GM18873 (cell line): ENCODE measurements around the gene C16orf89.

Source experiments
- ATAC-seq: cut with Tn5 transposase; IDR thresholded peaks from one replicate; pipeline ENCODE4 v1.9.1; 2021; ENCODE audit warnings: mild to moderate bottlenecking, moderate library complexity, moderate number of reproducible peaks; ENCODE audit not compliant: unreplicated experiment, low FRiP score

The C16orf89 gene

DNA sequence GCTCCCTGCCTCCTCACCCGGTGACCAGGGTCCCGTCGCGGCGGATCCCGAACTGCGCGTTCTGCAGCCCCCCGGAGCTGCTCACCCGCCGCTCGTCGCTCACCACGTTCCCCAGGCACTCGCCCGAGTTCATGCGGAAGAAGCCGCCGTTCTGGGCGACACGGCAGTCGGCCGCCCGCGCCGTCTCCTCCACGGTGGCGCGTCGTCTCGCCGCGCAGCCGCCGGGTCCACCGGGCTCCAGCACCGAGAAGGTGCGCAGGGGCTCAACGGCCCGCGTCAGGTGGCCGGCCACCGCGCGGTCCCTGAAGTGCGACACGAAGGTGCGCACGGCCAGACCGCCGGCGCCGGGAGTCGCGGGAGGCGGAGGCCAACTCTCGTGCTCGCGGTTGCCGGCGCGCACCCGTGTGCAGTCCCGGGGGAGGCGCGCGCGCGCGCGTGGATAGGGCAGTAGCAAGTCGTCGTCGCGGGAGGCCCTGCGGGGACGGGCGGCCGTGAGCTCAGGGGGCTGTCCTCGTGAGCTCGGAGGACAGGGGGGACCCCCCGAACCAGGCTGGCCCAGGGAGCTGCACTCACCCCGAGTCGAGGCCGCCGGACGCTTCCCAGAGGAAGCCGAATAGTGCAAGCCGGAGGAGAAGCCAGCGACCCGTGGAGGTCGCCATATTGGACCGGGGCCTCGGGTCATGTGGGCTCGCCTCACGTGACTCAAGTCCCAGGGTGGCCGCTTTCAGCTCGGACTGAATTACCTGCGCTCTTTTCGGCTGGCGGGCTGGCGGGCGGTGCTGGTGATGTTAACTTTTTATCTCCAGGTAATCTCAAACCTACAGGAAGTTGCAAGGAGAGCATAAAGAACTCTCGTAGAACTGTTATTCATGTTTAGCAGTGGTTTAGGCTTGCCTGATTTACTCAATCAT is 32.2 kb downstream of the C16orf89 start, which contains the start of gene NAGPA:
Gene NAGPA, minus strand, starts transcription at position 680 of the 911 bp plus-strand sequence. Its CDS starts 21 bp downstream, at position 659.
- peak; percentile 77 for ATAC-seq

DNA sequence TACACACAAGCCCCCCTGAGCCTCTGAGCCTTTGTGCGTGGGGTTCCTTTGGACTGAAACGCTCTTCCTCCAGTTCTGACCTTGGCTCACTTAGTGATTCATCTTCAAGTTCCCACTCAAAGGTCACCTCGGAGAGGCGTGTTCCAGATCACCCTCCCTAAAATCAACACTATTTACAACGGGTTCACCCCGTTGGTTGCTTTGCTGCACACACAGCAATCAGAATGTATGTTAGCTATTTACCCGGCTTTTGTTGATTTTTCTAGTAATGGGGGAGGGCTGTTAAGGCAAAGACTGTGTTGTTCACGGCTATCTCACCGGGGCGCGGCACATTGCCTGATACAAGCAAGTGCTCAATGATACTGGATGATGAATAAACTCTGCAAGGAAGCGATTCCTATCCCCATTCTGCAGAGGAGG is 33.0 kb downstream of the C16orf89 start:
- no peak for ATAC-seq

DNA sequence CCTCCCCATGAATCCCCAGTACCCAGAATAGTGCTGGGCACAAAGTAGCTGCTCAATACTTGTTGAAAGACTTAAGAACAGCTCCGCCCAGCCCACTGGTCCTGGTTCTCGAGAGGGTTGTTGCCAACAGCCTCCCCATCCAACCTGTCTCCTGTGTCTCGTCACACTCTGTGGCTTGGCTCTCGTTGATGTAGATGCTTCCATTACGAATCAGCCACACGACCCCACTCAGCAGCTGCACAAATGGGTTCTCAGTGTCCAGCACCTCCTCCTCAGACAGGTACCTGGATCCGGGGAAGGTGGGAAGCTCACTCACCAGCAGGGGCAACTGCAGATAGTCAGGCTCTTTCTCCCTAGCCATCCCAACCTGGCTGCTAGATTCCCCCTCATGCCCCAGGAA is 34.2 kb downstream of the C16orf89 start:
- no peak for ATAC-seq

DNA sequence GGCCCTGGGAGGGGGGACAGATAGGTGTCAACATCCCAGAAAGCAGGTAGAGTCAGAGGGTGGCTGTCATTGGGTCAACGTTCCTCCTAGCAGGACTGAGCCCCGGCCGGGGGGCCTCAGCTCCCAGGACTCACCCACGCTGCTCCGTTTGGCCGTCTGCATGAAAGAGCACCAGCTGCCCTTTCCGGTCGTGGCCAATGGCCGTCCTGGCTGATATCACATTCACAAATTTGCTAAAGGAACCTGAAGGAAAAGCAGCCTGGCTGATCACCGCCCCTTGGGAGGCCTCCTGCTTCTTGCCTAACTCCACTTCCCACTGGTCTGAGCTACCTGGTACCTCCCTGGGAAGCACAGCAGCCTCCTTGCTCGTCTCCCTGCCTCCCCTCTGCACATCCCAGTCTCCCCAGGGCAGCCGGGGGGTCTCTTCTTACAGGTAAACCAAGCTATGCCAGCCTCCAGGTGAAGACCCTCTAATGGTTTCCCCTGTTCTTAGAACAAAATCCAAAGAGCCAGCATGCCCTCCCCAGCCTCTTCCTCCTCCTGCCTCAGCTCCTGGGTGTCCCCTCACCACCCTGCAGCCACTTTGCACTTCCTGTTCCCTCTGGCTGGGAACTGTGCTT is 35.4 kb downstream of the C16orf89 start:
- ATAC-seq = no peak

DNA sequence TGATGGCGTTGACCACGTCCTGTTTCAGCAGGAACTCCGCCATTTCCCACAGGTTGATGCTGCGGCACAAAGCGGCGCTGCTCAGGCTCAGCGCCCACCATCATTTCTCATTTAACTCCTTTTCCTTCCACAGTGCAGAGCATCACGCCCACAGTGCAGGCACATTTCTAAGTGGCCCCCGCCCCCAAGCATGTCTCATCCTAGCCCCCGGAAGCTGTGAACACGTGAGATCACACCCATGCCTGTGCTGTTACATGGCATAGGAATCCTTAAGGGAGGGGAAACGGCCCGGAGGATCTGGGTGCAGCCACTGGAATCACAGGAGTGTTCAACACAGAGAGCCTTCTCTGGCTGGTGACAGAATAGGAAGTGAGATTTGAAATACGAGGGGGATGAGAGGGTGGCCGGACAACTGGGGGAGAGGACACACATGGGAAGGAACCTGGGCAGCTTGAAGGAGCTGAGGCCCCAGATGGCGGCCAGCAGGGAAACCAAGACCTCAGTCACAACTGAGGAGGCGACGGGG is 36.7 kb downstream of the C16orf89 start:
- no peak for ATAC-seq

DNA sequence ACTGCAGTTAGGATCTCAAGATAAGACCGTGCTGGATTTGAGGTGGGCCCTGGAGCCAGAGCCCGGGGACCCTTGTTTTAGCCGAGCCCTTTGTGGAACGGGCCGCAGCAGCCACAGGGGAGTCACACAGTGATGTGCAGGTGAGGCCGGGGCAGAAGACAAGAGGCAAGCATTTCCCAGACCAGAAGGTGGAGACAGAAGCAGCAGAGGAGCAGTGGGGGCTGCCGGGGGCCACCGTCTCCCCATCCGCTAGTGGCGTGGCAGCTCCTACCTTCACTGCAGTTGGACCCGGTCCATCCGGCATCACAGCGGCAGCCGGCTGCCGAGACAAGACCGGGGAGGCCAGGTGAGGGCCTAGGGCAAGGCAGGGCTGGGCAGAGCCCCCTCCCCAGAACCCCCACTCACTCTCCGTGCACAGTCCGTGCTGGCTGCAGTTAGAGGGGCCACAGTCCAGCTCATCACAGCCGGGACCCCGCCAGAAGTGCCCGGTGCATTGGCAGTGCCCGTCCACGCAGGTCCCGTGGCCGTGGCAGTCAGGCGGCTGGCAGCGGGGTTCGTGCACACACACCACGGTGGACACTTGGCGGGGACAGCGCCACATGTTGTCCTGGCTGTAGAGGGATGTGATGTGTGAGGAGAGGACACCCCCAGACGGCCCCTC is 38.1 kb downstream of the C16orf89 start:
- ATAC-seq = no peak

DNA sequence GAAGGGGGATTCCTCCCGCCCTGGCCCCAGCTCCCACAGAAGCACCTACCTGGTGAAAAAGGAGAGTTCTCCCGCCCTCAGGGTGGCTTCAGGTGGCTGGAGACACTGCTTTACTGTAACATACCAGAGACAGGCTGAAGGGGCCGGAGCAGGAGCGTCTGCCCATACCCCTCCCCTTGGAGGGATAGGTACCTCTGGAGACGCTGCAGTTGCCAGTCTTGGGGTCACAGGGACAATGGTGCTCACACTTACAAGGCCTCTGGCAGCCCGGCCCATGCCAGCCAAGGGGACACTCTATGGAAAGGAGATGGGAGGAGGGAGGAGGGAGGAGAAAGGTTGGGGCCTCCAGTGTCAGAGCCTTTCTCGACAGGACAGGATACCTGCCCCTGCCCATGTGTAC is 38.7 kb downstream of the C16orf89 start:
- ATAC-seq = no peak

DNA sequence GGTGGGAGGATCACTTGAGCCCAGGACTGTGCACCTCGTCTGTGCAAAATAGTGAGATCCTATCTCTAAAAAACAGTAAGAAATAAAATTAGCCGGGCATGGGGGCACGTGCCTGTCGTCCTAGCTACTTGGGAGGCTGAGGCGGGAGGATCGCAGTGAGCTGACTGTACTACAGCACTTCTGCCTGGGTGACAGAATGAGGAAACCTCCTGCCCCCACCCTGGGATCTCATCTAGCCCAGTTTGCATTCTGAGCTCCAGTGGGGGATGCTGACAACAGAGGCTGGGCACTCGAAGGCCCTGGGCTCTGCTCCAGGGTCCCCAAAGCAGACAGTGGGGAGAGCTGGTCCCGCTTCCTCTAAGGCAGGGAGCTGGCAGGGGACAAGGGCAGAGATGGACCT is 39.1 kb downstream of the C16orf89 start:
- ATAC-seq = no peak

DNA sequence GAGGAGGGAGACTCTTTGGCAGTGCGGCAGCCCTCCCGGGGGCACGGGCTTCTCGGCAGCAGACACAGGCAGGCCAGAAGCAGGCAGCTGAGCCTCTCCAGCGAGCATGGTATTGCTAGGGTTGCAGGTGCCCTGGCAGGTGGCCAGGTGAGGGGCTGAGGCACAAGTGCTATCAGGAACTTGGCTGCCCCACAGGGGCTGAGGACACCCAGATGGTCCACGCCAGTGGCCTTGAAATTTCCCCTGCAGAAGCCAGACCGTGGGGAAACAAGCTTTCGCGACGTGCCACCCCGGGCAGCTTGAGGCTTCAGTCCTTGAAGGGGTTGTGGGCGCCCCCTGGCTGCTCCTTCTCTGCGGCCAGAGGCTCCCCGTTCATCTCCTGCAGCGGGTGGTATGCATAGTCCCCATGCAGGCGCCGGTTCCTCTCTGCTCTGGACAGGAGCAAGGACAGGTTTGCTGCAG is 40.6 kb downstream of the C16orf89 start:
- ATAC-seq = no peak

DNA sequence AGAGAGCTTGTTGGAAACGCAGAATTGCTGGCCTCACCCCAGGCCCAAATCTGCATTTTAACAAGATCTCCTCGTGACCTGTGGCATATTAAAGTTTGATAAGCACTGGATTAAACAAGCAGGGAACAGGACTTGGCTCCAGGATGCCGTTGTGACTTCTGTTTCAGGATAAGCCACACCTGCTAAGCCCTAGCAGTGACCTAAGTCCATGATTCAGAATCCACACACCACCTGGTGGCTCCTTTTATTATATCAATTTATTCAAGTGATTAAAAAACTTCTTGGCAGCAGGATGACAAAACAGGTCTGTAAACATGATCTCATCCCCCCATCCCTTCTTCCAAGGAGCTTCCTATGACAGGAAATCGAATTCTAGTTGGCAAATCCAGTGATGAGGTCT is 41.1 kb downstream of the C16orf89 start:
- ATAC-seq = no peak

DNA sequence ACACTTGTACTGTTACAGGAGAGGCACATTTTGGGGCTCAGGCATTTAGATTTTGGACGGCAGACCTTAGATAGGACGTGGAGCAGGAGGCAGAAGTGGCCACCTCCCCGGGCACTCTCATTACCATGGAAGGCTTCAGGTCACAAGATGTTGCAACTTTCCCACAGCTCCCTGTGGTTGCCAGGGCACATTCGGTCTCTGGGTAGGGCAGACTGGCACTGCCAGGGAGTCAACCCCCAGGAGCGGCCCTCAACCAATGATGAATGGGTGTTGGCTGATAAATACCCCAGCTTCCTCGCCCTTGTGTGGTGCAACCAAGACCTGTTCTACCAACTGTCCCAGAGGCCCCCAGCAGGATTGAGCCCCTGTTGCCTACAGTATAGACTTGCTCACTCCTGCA is 43.2 kb downstream of the C16orf89 start:
- ATAC-seq = no peak

DNA sequence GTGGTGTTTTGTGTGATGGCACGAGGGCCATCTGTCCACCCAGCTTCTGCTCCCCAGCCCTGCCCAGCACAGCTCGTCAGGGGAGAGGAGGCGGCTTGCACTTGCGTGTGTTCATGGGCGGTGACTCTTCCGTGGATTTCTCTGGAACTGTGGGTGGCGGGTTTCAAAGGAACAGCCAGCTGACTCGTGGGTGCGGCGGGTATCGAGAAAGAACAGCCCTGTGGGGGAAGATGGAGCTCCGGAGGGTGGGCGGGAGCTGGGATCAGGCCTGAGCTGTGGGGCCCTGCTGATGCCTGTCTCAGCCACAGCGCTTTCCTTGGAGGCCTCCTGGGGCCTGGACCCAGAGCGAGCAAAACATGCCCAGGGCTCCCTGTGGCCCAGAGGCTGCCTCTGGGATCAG is 45.2 kb downstream of the C16orf89 start:
- no peak for ATAC-seq

DNA sequence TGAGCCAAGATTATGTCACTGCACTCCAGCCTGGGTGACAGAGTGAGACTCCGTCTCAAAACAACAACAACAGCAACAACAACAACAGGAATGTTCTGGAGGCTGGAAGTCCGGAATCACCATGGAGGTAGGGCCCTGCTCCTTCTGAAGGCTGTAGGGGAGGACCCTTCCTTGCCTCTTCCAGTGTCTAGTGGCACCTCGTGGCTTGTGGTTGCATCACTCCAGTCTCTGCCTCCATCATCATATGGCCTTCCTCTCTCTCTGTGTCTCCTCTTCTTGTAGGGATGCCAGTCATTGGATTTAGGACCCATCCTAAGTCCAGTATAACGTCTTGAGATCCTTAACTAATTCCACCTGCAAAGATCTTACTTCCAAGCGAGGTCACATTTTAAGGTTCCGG is 46.0 kb downstream of the C16orf89 start:
- ATAC-seq = no peak

DNA sequence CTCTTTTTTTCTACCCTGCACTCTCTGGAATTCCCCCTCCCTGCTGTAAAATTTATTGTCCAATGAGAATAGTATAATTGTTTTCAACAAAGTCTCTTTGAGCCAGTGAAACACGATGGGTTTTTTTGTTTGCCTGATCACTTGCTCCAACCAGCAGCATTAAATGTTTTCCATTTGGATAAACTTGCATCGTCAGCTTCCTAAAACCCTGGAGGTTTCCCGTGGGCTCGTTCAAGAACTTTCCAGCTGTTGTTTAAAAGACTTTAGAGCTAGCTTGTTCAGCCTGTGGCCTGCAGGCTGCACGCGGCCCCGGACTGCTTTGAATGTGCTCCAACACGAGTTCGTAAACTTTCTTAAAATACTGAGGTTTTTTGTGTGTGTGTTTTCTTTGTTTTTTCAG is 47.0 kb downstream of the C16orf89 start:
- ATAC-seq = no peak

DNA sequence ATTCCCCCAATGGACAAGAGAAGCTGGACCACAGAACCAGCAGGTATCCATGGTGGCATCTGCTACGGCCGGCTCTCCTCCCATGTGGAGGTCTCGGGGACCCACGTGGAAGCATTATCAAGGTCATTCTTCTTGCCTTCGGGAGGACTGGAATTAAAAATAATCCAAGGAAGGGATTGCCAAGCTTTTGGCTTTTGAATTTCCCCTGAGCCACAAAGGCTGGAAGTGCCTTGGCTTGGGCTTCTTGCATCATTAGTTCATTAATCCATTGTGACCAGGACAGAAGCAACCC is 48.1 kb downstream of the C16orf89 start:
- no peak for ATAC-seq

DNA sequence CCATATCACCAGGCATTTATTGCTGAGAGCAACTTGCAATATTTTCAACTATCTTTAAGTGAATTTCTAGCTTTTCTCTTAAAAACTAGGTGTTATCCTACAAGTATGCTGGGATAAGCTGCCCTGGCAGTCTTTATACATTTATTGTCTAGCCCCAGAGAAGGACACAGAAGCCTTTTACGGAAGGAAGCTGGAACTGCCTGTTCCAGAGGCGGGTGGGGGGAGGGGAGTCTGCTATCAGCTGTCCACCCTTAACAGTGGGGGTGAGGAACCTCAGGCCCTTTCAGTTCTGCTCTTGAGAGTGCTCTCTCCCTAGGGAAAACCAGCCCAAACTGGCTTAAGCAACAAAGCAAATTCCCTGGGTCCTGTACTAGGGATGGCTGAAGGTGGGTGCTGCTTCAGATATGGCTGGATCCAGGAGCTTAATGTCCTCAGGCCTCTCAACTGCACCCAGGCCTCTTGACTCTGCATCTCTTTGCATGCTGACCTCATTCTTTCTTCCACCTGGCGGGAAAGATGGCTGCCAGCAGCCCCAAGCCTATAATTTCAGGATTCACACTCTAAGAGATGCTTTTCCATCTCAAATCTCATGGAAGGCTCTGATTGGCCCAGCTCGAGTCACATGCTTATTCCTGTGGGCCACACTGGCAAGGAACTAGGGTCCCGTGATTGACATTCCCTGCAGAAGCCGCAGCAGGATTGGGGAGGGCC is 48.6 kb downstream of the C16orf89 start:
- no peak for ATAC-seq

DNA sequence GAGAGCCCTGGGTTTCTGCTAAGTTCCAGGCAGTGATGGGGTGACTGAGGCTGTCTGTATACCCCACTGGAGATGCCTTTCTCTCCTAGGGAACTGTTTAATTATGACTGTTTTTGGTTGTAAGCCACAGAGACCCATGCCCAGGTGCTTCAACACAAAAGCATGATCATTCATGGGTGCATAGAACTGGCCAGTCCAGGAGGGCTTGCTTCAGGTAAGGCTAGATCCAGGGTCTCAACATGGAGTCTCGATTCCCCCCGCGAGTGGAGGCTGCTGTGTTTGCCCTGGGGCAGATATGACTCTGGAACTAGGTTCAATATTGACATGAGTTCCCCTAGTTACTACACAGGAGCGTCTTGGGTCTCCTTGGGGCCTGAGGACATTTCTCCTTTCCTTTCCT is 49.9 kb downstream of the C16orf89 start:
- ATAC-seq = no peak

DNA sequence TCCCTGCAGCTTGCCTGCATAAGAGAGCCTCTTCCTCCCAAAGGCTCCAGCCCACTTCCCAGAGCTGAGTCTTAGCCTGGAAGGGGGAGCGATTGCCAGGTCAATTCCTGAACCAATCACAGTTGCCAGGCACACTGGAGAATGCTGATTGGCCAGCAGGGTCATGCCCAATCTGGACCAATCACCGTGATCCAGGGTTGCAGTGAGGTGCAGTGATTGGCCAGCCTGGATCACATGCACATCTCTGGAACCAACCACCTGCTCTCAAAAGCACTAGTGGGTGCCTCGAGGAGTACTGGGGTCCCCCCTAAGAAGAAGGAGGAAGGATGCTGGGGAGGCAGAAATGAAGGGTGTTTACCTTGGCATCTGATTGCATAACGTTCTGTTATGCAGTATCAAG is 50.4 kb downstream of the C16orf89 start:
- ATAC-seq = no peak

DNA sequence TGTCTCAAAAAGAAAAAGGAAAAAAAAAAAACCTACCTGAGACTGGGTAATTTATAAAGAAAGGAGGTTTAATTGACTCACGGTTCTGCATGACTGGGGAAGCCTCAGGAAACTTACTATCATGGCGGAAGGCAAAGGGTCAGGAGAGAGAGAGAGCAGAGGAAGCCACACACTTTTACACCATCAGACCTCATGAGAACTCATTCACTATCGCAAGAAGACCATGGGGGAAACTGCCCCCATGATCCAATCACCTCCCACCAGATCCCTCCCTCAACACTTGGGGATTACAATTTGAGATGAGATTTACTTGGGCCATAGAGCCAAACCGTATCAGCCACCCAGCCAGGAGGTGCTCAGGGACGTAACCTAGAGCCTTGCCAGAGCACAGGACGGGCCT is 52.9 kb downstream of the C16orf89 start:
- no peak for ATAC-seq

DNA sequence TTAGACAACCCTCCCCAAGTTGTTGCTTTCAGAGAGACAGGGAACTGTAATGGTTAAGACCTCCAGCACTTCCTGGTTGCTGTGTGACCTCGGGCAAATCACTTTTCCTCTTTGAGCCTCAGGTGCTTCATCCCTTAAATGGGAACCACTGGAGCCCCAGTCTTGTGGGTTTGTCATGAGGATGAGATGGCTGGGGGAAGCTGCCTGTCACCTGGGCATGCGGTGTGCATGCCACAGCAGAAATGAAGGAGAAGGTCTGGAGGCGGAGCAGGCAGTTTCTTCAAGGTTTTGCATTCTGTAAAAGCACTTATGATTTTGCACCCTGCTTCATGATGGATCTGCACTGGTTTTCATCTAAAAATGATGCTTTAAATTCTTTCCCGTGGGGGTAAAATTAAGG is 54.1 kb downstream of the C16orf89 start:
- no peak for ATAC-seq
